Hepatocyte (in vitro differentiated cells): ENCODE results near the gene ERMAP. TPM values are rescaled to one million over a fixed set of nuclear protein-coding genes. Genes with fewer than 3 reads are reported as not detected.

Source experiments
- DNase-seq: peaks from one replicate; pipeline ENCODE4 v3.0.0-alpha.2; 2016; ENCODE audit warnings: low spot score
- H2AFZ ChIP-seq: fragments of 200-600 bp; sonication (generic); 2 replicates; pipeline ENCODE4 v1.6.0; 2016; ENCODE audit warnings: antibody characterized with exemption, mild to moderate bottlenecking
- H3K27ac ChIP-seq: fragments of 200-600 bp; sonication (generic); 2 replicates; pipeline ENCODE4 v1.5.1; 2016; ENCODE audit warnings: mild to moderate bottlenecking
- H3K27me3 ChIP-seq: fragments of 200-600 bp; sonication (generic); 2 replicates; pipeline ENCODE4 v1.6.1; 2016
- H3K36me3 ChIP-seq: fragments of 200-600 bp; sonication (generic); replicated peaks from 2 replicates; pipeline ENCODE4 v1.5.1; 2016; ENCODE audit warnings: low read depth; ENCODE audit not compliant: insufficient read depth
- H3K4me1 ChIP-seq: fragments of 200-600 bp; sonication (generic); 2 replicates; pipeline ENCODE4 v1.5.1; 2016; ENCODE audit warnings: mild to moderate bottlenecking, moderate library complexity; ENCODE audit not compliant: insufficient read depth
- H3K4me2 ChIP-seq: fragments of 200-600 bp; sonication (generic); 2 replicates; pipeline ENCODE4 v1.6.0; 2016
- H3K4me3 ChIP-seq: fragments of 200-600 bp; sonication (generic); 2 replicates; pipeline ENCODE4 v1.5.1; 2016; ENCODE audit warnings: mild to moderate bottlenecking
- H3K79me2 ChIP-seq: fragments of 200-600 bp; sonication (generic); 2 replicates; pipeline ENCODE4 v1.6.0; 2017; ENCODE audit warnings: mild to moderate bottlenecking
- H3K9me2 ChIP-seq: fragments of 200-600 bp; sonication (generic); replicated peaks from 2 replicates; pipeline ENCODE4 v1.6.0; 2017; ENCODE audit warnings: mild to moderate bottlenecking; ENCODE audit not compliant: insufficient read depth
- H3K9me3 ChIP-seq: fragments of 200-600 bp; sonication (generic); 2 replicates; pipeline ENCODE4 v1.5.1; 2016; ENCODE audit warnings: low read depth, mild to moderate bottlenecking
- H4K20me1 ChIP-seq: fragments of 200-600 bp; sonication (generic); 2 replicates; pipeline ENCODE4 v1.6.0; 2016; ENCODE audit warnings: mild to moderate bottlenecking; ENCODE audit not compliant: insufficient read depth, poor library complexity, severe bottlenecking
- EZH2 ChIP-seq: fragments of 200-600 bp; sonication (generic); IDR thresholded peaks from 2 replicates; pipeline ENCODE4 v1.6.1; 2016; ENCODE audit warnings: antibody characterized with exemption, mild to moderate bottlenecking, borderline replicate concordance
- EZH2phosphoT487 ChIP-seq: fragments of 200-600 bp; sonication (generic); IDR thresholded peaks from one replicate; pipeline ENCODE4 v1.6.1; 2018; ENCODE audit warnings: antibody characterized with exemption, mild to moderate bottlenecking, low read depth, moderate library complexity; ENCODE audit not compliant: unreplicated experiment, severe bottlenecking
- WGBS: methylation state at CpG from one replicate; pipeline ENCODE4 v1.1.6; 2016; ENCODE audit warnings: low lambda C conversion rate; ENCODE audit errors: missing lambda C conversion rate; 5-methylcytosine and 5-hydroxymethylcytosine counted together
- polyA plus RNA-seq: library from polyadenylated mRNA; unstranded; fragments of >200 nt; fragmentation: Nextera tagmentation; extraction: Ambion mirVana; gene quantifications from 2 replicates; pipeline ENCODE4 v1.2.1, GENCODE V29; 2016
- total RNA-seq: library from RNA; depleted of rRNA; stranded (reverse); fragments of >200 nt; gene quantifications from 2 replicates; pipeline ENCODE4 v1.2.3, GENCODE V29; 2014
- TF ChIP-seq, protein P1 (sequence below): fragments of 200-600 bp; sonication (generic); IDR thresholded peaks from 2 replicates; pipeline ENCODE4 v1.5.1; 2016; ENCODE audit warnings: antibody characterized with exemption, mild to moderate bottlenecking; ENCODE audit not compliant: poor library complexity

ERMAP gene
- total and polyA plus RNA-seq, 2 experiments from 2014 or later, result 6.2 to 20.4 TPM

DNA sequence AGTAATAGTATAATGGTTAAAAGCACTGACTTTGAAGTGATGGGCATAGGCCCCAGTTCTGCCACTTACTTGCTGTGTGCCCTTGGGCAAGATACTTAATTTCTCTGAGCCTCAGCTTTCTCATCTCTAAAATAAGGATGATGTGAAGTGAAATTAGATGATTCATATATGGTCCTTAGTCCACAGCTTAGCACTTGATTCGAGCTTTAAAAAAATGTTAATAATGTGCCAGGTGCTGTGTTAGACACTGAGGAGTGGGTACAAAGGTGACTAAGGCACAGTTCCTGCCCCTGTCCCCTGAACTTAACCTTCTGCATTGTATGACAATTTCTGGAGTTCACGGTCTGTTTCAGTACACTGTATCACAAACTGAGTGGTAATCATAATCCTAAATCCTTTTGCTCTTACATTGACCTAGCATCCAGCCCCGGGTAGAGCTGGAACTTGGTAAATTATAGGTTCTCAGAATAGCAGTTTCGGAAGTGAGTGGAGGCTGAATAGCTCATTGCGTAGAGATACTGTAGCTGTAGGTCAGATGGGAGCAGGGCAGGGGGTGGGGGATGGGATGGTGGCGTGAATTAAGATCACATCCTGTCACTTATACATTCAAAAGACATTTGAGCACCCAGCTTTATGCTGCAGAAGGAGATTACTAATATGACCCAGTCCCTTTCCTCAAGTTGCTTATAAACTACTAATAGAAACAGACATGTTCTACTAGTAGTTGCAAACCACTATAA, 31.0 kb downstream of the ERMAP start:
- H3K4me3 ChIP-seq, result no peak overlapping the region

DNA sequence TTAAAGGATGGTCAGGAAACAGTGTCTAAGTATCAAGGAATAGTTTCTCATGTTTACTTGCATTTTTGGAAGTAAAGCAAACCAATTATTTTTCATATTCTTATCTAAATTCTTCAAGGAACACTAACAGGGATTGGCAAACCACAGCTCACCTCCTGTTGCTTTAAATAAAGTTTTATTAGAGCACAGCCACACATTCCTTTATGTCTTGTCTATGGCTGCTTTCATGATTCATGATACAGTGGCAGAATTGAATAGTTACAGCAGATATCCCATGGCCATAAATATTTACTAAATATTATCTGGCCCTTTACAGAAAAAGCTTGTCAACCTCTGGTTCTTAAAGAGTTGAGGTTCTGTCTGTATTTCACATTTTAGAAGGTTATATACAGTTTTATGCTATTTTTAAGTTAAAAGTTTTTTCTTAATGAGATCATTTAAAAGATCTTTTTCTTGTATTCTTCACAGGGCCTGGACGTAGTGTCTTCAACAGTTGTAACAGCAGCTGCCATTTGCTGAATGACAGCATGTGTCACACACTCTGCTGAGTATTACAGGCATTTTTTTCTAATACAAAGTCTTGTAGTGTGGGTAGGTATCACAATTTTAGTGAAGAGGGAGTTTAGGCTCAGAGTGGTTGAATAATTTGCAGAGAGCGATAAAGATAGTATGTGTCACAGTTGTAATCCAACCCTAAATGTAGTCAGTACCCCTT, 32.1 kb downstream of the ERMAP start:
- no peak for TF ChIP-seq EZH2
- H3K4me3 ChIP-seq, result no peak overlapping the region
- no peaks in the 10 kb centered on the region for H3K9me2 ChIP-seq
- H3K4me1 ChIP-seq, result peaks cover 12% of the 10 kb centered on the region
- no peaks in the 10 kb centered on the region for H4K20me1 ChIP-seq
- 96% methylated on average over 2 of the region's 2 CpGs for WGBS
- H2AFZ ChIP-seq, result no peak overlapping the region
- no peak for DNase-seq
- no peaks in the 10 kb centered on the region for H3K36me3 ChIP-seq
- H3K9me3 ChIP-seq, result no peaks in the 10 kb centered on the region
- no peaks in the 10 kb centered on the region for H3K27me3 ChIP-seq
- no peak overlapping the region for H3K4me2 ChIP-seq
- no peak overlapping the region for H3K27ac ChIP-seq
- peaks cover 15% of the 10 kb centered on the region for H3K79me2 ChIP-seq

More for the DNA sequence above, 31.0 kb downstream of the ERMAP start:
- Histone ChIP-seq H2AFZ (no peak overlapping the region), H4K20me1 (no peaks in the 10 kb centered on the region), H3K4me1 (peaks cover 10% of the 10 kb centered on the region), H3K27ac (no peak overlapping the region), H3K9me3 (no peaks in the 10 kb centered on the region), H3K27me3 (no peaks in the 10 kb centered on the region), H3K79me2 (peaks cover 15% of the 10 kb centered on the region), H3K36me3 (no peaks in the 10 kb centered on the region), H3K4me2 (peak overlapping the region; percentile 90), H3K9me2 (no peaks in the 10 kb centered on the region)
- 78% methylated on average over 6 of the region's 6 CpGs for WGBS
- TF ChIP-seq, protein P1, sequence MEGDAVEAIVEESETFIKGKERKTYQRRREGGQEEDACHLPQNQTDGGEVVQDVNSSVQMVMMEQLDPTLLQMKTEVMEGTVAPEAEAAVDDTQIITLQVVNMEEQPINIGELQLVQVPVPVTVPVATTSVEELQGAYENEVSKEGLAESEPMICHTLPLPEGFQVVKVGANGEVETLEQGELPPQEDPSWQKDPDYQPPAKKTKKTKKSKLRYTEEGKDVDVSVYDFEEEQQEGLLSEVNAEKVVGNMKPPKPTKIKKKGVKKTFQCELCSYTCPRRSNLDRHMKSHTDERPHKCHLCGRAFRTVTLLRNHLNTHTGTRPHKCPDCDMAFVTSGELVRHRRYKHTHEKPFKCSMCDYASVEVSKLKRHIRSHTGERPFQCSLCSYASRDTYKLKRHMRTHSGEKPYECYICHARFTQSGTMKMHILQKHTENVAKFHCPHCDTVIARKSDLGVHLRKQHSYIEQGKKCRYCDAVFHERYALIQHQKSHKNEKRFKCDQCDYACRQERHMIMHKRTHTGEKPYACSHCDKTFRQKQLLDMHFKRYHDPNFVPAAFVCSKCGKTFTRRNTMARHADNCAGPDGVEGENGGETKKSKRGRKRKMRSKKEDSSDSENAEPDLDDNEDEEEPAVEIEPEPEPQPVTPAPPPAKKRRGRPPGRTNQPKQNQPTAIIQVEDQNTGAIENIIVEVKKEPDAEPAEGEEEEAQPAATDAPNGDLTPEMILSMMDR, result no peak
- TF ChIP-seq EZH2, result no peak
- TF ChIP-seq EZH2phosphoT487, result no peak
- DNase-seq, result no peak

DNA sequence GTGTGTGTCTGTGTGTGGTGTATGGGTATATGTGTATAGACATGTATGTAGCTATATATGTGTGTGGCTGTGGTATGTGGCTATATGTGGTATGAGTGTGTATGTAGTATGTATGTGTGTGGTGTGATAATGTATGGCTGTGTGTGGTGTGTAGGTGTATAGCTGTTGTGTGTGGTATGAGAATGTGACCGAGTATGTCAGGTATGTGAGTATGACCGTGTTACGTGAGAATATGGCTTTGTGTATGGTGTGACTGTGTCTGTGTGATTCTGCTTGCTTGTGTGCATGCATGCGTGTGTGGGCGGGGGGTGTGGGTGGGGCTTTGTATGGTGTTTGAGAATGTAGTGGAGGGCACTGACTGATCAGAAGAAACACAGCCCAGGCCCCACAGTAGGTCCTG, 33.0 kb downstream of the ERMAP start:
- TF ChIP-seq EZH2 (no peak), EZH2phosphoT487 (no peak)
- TF ChIP-seq, protein P1, result no peak

DNA sequence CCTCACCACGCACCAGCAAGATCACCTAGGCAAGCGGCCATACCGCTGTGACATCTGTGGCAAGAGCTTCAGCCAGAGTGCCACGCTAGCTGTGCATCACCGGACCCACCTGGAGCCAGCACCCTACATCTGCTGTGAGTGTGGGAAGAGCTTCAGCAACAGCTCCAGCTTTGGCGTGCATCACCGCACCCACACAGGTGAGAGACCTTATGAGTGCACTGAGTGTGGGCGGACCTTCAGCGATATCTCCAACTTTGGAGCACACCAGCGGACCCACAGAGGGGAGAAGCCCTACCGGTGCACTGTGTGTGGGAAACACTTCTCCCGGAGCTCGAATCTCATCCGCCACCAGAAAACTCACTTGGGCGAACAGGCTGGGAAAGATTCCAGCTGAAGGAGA, 34.5 kb downstream of the ERMAP start:
- Histone ChIP-seq H3K9me3 (no peaks in the 10 kb centered on the region), H3K79me2 (peaks cover 15% of the 10 kb centered on the region), H3K4me3 (no peak overlapping the region), H3K27ac (no peak overlapping the region), H4K20me1 (no peaks in the 10 kb centered on the region), H3K9me2 (no peaks in the 10 kb centered on the region), H2AFZ (no peak overlapping the region), H3K4me2 (no peak overlapping the region), H3K4me1 (peaks cover 12% of the 10 kb centered on the region), H3K27me3 (no peaks in the 10 kb centered on the region), H3K36me3 (no peaks in the 10 kb centered on the region)
- TF ChIP-seq, protein P1, result no peak
- no peak for TF ChIP-seq EZH2
- no peak for TF ChIP-seq EZH2phosphoT487
- WGBS, result over 99% methylated on average over 15 of the region's 15 CpGs
- DNase-seq, result no peak

More for the DNA sequence above, 33.0 kb downstream of the ERMAP start:
- WGBS, result 97% methylated on average over 5 of the region's 5 CpGs
- H3K27ac ChIP-seq, result no peak overlapping the region
- H3K9me3 ChIP-seq, result no peaks in the 10 kb centered on the region
- H4K20me1 ChIP-seq, result no peaks in the 10 kb centered on the region
- H3K79me2 ChIP-seq, result peaks cover 15% of the 10 kb centered on the region
- no peaks in the 10 kb centered on the region for H3K27me3 ChIP-seq
- H3K4me2 ChIP-seq, result no peak overlapping the region
- no peak overlapping the region for H3K4me3 ChIP-seq
- no peak for DNase-seq
- no peak overlapping the region for H2AFZ ChIP-seq
- H3K36me3 ChIP-seq, result no peaks in the 10 kb centered on the region
- peaks cover 12% of the 10 kb centered on the region for H3K4me1 ChIP-seq
- no peaks in the 10 kb centered on the region for H3K9me2 ChIP-seq
